Activated B cell treated with CpG ODN at 0.5 μM for 24 hours (primary cell): ENCODE measurements around the gene ATP12A. TPM values are rescaled to one million over a fixed set of nuclear protein-coding genes. Genes with fewer than 3 reads are reported as not detected.
"Not testable (repeated sequence)": the region's sequence is repeated elsewhere in the genome, so short reads cannot be mapped to it uniquely, and the experiment has no call there.

ENCODE experiments used
- ATAC-seq: fragments of 200-7000 bp; cut with Tn5 transposase; one replicate; pipeline ENCODE4 v1.10.0; 2021; ENCODE audit warnings: low read depth, mild to moderate bottlenecking, moderate library complexity
- CTCF ChIA-PET: fragments of 350-600 bp; sonication (Branson Sonifier 250); formaldehyde crosslinking; loops from one replicate; lab custom pipeline; 2021; ENCODE audit warnings: antibody characterized with exemption; lab: Charles Lee
- POLR2A ChIA-PET: fragments of 350-600 bp; sonication (Branson Sonifier 250); formaldehyde crosslinking; loops from one replicate; lab custom pipeline; 2021; ENCODE audit warnings: antibody characterized with exemption; lab: Charles Lee
- DNase-seq: peaks from one replicate; pipeline ENCODE4 v3.0.0; 2022
- H3K27ac Mint-ChIP-seq: one replicate; pipeline ENCODE4 v1.8.0; 2020; ENCODE audit warnings: mixed read lengths
- H3K27me3 Mint-ChIP-seq: one replicate; pipeline ENCODE4 v1.8.0; 2021; ENCODE audit warnings: mixed read lengths
- H3K36me3 Mint-ChIP-seq: one replicate; pipeline ENCODE4 v1.8.0; 2021; ENCODE audit warnings: low read depth, mixed read lengths
- H3K4me1 Mint-ChIP-seq: one replicate; pipeline ENCODE4 v1.8.0; 2021; ENCODE audit warnings: mixed read lengths
- H3K4me3 Mint-ChIP-seq: one replicate; pipeline ENCODE4 v1.8.0; 2020; ENCODE audit warnings: mild to moderate bottlenecking, mixed read lengths
- H3K9me3 Mint-ChIP-seq: one replicate; pipeline ENCODE4 v1.8.0; 2020; ENCODE audit warnings: mixed read lengths
- CTCF ChIP-seq: fragments of 200-600 bp; IDR thresholded peaks from one replicate; pipeline ENCODE4 v1.8.0; 2022; ENCODE audit warnings: antibody characterized with exemption, mild to moderate bottlenecking
- intact Hi-C: fragments of 100-400 bp; cut with micrococcal nuclease; formaldehyde crosslinking; loops from one replicate; pipeline ENCODE4 v1.15.1; 2024
- total RNA-seq: library from RNA; stranded (reverse); gene quantifications from 2 replicates; pipeline ENCODE4 v1.2.3, GENCODE V29; 2022

ATP12A gene
- total RNA-seq, 1 donor from 2014 or later: not detected

DNA sequence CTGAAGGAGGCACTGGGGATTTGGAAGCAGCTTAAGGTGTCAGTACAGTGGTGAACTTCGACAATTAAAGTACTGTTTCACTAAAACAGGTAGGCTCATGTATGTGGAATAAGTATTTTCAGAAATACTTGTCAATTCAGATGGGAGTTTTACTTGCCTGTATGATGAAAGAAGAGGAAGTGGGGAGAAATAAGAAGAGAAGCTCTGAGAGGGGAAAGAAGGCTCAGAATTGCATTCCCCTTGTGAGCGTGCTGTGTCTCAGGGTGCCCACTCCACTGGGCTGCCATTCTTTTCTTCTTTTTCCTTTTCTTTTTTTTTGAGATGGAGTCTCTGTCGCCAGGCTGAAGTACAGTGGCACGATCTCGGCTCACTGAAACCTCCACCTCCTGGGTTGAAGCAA lies 45.2 kb downstream of the ATP12A start:
- Mint-ChIP-seq H3K27ac (no peak overlapping the region), H3K4me1 (no peaks in the 10 kb centered on the region), H3K9me3 (no peaks in the 10 kb centered on the region), H3K36me3 (no peaks in the 10 kb centered on the region), H3K4me3 (no peak overlapping the region), H3K27me3 (peaks cover 3% of the 10 kb centered on the region)
- no peak for ATAC-seq
- CTCF ChIA-PET: interaction anchor here (1.2 kb wide), 1 partner anchor 84 kb away, joined by 4 read pairs; no protein-coding TSS in a partner anchor
- POLR2A ChIA-PET: no interaction called here
- intact Hi-C loops: no loop called here
- no peak for DNase-seq
- TF ChIP-seq CTCF: no peak

- POLR2A ChIA-PET: no interaction called here
Measured at GRCh38 chr13:24727731-24728601, 47.8 kb downstream of the ATP12A start.

GRCh38 chr13:24730873-24731567 lies 50.8 kb downstream of the ATP12A start:
- ATAC-seq, H3K27ac Mint-ChIP-seq, intact Hi-C loops, H3K4me1 Mint-ChIP-seq, DNase-seq, POLR2A ChIA-PET, H3K4me3 Mint-ChIP-seq, H3K36me3 Mint-ChIP-seq, CTCF ChIA-PET, H3K27me3 Mint-ChIP-seq: not testable (repeated sequence)
- peaks cover 12% of the 10 kb centered on the region for H3K9me3 Mint-ChIP-seq

More at GRCh38 chr13:24727731-24728601, 47.8 kb downstream of the ATP12A start:
- no peak overlapping the region for H3K4me3 Mint-ChIP-seq
- DNase-seq (no peak), ATAC-seq (peak; percentile 88)
- peaks cover 7% of the 10 kb centered on the region for H3K4me1 Mint-ChIP-seq
- H3K27me3 Mint-ChIP-seq: peaks cover 3% of the 10 kb centered on the region
- peaks cover 12% of the 10 kb centered on the region for H3K9me3 Mint-ChIP-seq
- H3K27ac Mint-ChIP-seq: no peak overlapping the region
- intact Hi-C loops: loop anchor here (2.0 kb wide), 1 partner anchor 43 kb away; no protein-coding TSS in a partner anchor
- CTCF ChIA-PET: interaction anchor here (0.6 to 1.0 kb wide), 3 partner anchors 16 to 34 kb away, joined by 3 to 4 read pairs (median 3); no protein-coding TSS in a partner anchor
- TF ChIP-seq CTCF: no peak
- H3K36me3 Mint-ChIP-seq: no peaks in the 10 kb centered on the region

DNA sequence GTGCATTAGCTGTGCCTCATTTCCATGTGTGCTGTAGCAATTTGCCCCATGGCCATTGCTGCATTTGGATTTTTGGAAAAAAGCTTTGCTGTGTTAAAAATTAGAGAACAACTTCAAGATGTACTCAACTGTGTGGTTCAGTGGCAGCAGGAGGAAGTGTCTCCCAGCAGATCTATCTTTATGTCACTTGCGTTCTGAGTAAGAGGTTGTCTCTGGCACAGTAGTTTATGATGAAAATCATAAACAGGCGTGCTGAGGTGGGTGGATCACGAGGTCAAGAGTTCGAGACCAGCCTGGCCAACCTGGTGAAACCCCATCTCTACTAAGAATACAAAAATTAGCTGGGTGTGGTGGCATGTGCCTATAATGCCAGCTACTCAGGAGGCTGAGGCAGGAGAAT lies 54.7 kb downstream of the ATP12A start:
- Mint-ChIP-seq H3K9me3 (peaks cover 12% of the 10 kb centered on the region), H3K36me3 (no peaks in the 10 kb centered on the region), H3K27ac (no peak overlapping the region), H3K4me3 (no peak overlapping the region), H3K27me3 (no peaks in the 10 kb centered on the region), H3K4me1 (peaks cover 7% of the 10 kb centered on the region)
- no peak for DNase-seq
- ATAC-seq: no peak
- no peak for TF ChIP-seq CTCF
- intact Hi-C loops: no loop called here
- POLR2A ChIA-PET: no interaction called here
- CTCF ChIA-PET: no interaction called here

DNA sequence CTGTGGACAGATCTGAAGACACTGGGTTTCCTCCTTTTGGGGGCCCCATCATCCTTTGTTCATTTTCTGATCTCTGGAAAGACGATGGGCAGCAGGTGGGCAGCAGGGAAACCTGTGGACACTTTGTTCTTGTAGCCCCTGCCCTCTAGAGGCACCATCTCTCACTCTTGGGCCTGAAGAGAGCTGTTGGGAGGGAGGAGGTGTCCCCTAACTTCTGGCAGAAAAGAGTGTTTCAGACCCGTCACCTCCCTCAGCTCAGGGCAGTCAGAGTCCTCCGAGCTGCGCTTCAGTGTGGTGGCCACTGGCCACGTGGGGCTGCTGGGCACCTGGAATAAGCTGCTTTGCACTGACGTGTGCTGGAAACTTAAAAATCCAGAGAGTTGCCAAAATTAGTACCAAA lies 56.8 kb downstream of the ATP12A start:
- H3K4me3 Mint-ChIP-seq: no peak overlapping the region
- TF ChIP-seq CTCF: no peak
- no peak for DNase-seq
- ChIA-PET CTCF (no interaction called here), POLR2A (no interaction called here)
- H3K36me3 Mint-ChIP-seq: no peaks in the 10 kb centered on the region
- H3K27ac Mint-ChIP-seq: no peak overlapping the region
- peaks cover under 1% of the 10 kb centered on the region for H3K9me3 Mint-ChIP-seq
- intact Hi-C loops: no loop called here
- H3K27me3 Mint-ChIP-seq: no peaks in the 10 kb centered on the region
- no peaks in the 10 kb centered on the region for H3K4me1 Mint-ChIP-seq
- ATAC-seq: no peak
